HG03045 (cell line): ENCODE data around the gene SLIT3.

ENCODE experiments used
- ATAC-seq: cut with Tn5 transposase; IDR thresholded peaks from one replicate; pipeline ENCODE4 v1.9.1; 2021; ENCODE audit warnings: mild to moderate bottlenecking, moderate library complexity; ENCODE audit not compliant: unreplicated experiment

SLIT3 gene

DNA sequence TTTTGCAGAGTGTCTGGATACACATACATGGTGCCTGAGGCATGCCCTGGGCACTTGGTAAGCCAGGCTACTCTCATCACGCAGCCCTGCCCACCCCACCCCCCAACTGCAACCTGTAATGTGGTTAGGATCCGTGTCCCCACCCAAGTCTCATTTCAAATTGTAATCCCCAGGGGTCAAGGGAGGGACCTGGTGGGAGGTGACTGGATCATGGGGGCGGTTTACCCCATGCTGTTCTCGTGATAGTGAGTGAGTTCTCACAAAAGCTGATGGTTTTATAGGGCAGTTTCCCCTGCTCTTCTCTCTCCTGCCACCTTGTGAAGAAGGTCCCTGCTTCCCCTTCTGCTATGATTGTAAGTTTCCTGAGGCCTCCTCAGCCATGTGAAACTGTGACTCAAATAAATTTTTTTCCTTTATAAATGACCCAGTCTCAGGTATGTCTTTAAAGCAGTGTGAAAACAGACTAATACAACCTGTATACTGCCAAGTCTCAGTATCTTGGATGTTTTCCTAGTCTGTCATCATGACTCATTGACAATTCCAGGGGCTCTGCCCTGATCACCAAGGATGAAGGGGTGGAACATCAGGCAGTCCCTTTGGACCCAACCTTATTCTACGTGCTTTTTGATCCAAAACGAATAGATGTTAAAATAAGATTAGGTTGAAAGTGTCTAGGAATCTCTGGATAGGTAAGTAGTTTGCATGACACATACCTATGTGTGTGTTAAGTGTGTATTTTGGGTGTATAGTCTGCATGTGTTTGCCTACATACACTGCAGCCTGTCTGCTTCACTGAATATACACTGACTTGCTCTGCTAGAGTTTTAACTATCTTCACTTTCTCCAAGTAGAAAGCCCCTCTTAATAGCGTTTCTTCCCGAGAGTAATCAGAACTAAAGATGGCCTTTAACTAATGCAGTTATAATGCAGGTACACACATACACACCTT, 293.8 kb downstream of the SLIT3 start:
- ATAC-seq, result no peak

DNA sequence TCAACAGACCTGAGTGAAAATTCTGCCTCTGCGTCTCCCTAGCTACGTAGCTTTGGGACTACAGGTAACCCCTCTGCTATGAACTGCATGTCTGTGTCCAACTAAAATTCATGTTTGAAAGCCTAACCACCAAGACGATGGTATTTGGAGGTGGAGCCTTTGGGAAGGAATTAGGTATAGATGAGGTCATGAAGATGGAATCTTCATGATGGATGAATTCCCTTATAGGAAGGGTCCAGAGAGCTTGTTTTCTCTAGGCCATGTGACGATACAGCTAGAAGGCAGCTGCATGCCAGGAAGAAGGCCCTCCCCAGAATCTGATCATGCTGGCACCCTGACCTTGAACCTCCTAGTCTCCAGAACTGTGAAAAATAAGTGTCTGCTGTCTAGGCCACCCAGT, 296.4 kb downstream of the SLIT3 start:
- no peak for ATAC-seq

DNA sequence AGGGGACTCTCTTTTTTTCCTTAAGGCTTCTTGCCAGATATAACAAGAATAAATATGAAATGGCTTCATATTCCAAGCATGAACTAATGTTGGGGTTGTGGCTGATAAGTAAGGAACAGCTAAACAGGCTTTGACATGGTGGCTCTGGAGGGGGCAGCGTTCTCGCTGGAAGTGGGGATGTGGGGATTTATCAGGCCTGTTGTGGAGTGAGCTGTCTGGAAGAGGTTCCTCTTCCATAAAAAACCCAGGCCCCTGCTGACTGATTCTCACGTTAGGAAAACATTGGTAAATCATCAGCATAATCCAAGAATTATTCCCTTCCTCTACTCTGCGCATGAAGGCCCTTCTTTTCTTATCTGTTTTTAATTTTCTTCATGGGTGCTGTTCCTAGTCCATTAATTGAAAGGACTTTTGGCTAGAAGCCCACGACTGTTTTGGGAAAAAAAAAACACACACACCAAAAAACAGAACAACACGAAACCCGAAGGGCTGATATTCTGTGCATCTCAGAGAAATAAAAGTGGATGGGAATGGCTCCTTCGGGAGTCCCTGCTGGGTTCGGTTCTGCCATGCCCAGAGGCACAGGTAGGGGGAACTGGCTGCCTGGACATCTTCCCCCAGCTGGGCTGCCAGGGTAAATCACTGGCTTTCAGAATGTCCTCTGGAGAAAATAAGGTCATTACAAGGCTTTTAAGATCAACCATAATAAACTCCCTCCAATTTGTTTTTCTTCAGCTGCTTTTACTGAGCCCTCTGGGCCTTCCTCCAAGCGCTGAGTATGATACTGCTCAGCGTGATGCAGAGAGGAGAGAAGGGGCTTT, 297.0 kb downstream of the SLIT3 start:
- ATAC-seq, result no peak

DNA sequence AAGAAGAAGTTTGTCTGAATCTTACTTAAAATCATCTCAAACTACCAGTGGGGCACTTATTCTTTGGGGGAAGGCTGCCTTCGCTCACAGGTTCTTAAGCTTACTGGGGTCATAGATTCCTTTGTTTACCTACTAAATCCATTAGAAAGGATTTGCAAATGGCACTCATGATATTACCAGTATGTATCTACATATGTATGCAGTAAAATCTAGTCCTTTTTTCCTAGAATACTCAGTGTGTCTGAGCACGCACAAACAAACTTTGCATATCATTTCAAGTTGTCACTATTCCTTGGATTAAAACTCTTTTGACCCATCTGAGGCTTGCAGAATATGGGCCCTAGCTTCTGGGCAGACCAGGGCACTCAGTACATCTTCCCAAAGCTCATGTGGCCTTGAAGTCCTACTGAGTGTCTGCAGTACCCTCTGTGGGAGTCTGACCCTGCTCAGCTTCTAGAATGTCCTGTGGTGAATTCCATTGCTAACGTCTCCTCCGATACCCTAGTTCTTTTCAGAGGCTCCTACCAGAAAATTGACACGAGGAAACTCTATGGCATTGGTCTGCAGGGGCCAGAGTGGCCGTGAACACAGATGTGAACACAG, 297.9 kb downstream of the SLIT3 start:
- ATAC-seq, result no peak

DNA sequence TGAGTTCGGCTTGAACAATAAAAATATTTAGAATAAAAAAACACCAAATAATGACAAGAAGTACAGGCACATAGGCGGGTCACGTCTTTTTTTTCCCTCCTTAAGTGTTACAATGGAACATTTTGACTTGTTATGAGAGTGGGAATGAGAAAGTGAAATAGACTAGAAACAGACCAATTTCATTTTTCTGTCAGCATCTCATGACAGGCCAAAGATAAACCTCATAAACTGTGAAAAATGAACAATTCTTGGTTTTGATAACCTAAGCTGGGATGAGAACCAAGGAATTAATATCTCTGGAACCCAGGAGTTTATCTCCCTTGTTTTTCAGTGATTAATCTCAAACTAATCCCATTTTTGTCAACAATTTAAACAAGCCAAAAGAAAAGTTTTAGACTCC, 299.5 kb downstream of the SLIT3 start:
- ATAC-seq, result no peak

DNA sequence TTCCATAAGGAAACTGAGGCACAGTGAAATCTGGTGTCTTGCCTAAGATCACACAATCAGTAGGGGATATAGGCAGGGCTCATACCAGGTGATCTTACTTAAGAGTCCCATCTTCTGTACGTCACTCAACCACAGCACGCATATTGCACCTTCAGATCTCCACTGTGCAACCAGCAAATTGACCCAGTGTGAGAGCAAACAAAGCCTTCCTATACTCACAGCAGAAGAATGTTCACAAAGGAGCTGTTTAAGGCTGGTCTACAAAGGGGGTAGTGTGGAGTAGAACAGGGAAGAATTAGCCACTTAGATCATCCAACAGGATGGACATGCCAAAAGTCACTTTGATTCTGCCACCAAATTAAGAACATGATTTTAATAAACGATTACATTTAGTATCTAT, 305.9 kb downstream of the SLIT3 start:
- ATAC-seq, result no peak

DNA sequence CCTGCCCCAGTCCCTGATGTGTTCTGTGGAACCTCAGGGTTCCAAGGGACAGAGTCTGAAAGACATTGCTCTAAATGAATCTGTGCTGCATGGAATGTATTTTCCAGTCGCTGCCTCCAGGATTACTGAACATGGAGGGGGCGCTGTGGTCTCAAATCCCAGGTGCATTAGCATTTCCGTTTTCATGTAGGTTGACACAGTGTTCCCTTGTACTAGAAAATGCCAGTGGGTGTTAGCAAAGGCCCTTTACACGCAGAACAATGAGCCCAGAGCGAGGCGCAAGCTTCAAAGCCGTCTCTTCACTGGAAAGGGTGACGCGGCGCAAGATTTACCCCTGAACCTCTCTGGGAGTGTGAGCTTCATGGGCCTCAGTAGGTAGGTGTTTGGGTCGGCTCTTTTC, 308.3 kb downstream of the SLIT3 start:
- ATAC-seq, result no peak

DNA sequence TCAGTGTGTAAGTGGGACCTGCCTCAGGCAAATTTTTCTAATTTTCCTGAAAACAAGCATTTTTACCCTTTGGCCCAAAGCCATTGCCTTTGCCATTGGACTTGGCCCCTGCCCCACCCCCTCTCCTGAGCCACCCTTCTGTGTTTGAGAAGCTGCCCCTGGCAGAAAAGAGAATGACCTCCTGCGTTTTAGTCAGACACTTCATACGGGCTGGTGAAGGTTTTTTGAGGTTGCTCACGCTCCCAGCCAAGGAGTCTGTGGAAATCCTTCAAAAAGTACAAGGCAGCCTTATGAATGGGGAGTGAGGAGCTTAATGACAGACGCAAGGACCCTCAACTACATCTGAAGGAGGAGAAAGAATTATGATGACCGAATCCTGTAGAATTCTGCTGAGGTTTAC, 308.9 kb downstream of the SLIT3 start:
- ATAC-seq, result no peak

DNA sequence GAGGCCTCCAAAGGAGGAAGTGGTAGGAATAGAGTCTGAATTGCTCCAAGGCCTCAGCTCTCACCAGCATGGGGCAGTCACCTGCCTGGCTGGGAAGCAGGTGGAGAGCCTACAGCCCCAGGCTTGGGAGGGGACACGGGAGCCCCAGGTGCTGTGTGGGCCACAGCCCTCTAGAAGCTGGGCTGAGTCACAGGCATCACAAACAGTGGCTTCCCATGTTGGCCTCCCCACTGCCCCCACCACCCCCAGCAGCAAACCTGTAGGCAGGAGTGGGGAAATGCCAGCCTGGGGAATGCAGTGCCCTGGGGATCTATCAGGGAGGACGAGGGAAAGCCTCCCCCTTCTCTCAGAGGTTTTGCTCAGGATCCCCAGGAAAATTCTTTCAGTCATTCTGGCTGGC, 309.6 kb downstream of the SLIT3 start:
- no peak for ATAC-seq

DNA sequence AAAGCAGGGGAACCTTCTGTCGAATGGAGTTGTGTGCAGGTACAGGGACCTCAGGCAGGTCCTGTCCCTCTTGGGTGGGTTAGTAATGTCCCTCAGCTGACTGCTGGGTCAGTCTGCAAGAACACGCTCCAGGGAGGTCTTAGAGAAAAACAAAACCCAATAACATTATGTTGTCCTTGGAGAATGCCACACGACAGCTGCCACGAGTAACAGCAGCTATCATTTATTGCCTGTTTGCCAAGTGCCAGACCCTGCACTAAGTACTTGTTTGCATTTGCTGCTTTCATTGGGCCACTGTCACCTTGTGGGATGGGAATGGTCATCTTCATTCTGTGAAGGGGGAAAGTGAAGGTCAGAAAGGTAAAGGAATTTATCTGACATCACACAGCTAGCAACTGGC, 310.3 kb downstream of the SLIT3 start:
- ATAC-seq, result no peak

DNA sequence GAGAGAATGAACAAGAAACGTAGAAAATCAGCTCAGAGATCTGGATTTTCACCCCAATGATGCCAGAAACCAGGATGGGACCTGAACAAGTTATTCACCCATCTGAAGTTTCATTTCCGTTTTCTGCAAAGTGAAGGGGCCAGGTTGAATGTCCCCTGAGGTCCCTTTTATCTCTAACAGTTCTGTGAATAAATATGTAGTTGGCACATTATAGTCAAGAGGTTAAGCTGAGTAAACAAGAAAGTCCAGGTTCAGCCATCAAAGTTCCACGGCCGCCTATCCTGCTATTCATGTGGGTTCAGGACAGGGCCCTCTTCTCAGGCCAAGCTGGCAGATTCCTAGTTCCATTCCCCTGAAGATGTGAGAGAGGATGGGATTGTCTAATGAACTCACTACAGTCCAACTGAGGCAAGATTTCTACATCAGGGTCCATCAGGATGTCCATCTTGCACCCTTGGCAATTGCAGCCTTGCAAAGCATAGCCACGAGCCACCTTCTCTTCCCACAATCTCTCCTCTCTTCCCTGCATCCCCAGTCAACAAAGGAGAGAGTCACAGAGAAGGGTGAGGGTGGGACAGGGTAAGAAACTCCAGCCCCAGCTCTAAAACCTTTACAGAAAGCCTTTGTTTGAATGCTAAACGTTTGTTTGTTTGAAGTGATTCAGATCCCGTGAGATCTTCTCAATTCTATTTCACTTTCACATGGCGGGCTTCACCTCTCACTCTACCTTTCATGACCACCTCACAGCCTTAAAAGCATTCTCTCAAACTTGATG, 311.0 kb downstream of the SLIT3 start:
- ATAC-seq, result no peak

DNA sequence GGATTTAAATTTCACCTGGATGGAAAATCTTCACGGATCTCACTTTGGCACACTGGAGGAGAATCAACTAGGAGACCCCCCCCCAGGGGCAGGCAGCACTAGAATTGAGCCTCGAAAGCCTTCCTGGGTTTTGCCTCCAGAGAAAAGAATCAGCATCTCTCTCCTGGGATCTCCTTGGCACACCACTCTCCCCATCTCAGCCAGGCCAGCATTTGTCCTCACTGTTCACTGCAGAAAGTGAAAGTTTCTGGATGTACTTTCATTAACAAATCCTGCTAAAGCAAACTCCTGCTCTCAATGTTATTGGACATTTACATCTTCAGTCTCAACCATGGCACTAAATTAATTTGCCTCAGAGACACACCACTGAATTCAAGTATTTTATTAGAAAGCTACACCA, 312.2 kb downstream of the SLIT3 start:
- ATAC-seq, result no peak

DNA sequence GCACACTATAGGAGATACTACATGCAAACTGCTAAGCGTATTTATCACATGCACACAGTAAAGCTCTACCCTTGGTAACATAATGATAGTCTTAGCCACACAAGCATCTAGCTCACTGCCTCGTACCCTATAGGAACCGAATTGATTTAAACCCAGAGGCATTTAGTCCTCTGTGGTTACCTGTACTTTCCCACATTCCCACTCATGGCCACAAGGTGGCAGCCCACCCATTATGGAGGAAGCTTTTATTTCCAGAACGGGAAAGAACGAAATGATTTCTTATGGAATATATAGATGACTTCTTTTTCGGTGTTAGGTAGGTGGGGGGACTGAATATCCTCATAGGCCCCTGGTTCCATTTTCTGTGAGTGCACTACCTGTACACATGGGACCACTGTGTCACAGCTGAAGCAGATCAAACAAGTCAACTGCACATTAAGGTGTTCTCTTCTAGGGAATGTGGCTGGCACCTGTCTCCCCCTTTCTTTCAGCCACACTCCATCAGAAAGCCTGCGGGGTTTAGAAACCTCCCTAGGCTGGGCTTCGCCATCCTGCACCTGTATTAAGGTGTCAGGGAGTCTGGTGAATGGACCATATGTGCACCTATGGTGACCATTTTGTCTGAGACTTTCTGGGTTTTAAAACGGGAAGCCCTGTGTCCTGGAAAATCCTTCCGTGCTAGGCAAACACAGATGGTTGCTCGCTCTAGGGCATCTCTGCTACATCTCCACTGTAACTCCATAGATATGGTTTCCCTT, 313.2 kb downstream of the SLIT3 start:
- no peak for ATAC-seq

DNA sequence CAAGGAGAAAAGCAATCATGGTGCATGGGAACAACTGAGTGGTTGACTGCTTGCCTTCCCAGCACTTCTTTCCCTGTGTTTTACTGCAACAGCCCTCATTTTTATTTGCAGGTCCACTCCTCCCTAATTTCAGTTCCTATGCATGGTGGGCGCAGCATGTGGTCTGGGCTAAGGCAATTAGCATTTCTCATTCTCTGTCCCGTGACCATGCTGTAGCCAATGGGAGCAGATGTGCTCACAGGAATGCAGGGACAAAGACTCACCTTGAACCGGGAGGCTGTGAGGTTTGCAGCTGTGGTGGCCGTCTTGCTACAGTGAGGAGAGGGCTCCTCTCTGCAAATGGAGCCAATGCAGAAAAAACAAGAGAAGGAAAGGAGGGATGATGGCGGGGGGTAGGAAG, 315.5 kb downstream of the SLIT3 start:
- ATAC-seq, result no peak

DNA sequence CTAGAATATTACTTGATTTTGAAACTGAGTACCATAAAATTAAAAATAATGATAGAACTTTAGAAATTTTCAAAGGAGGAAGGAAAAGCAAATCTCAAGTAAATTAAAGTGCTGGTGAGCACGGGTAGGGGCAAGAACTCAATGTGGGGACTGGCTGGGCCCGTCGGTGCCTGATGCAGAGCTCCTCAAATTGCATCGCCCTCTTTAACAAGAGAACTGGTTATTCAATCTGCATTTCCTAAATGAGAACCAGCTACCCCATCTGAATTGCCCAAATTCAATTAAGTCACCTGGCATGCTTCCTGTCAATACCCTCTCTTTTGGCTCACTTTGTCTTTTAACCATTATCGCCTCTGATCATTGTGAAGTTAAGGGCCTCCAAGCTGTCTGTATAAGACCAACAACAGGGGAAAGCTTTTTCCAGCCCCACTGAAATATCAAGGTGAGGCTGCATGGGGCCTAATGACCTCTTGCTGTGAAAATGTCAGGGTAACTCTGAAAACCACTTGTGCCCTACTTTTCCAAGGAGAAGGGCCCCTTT, 316.7 kb downstream of the SLIT3 start:
- ATAC-seq, result no peak

DNA sequence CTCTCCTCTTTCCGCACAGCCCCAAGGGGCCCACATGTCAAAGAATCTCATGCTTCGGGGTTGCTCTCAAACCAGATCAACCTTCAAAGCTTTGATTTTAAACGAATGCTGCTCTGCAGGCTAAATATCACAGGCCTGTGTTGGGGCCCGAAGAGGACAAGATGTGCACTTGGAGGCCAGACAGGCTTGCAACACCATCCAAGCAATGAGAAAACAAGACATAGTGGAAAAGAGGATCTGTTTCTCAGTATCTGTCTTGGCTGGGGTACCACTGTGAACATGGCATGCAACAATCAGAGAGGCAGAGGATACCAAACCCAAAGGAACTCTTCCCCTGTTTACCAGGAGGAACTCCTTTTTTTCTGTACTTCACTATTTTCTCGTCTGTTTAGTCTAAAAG, 321.8 kb downstream of the SLIT3 start:
- ATAC-seq, result no peak

DNA sequence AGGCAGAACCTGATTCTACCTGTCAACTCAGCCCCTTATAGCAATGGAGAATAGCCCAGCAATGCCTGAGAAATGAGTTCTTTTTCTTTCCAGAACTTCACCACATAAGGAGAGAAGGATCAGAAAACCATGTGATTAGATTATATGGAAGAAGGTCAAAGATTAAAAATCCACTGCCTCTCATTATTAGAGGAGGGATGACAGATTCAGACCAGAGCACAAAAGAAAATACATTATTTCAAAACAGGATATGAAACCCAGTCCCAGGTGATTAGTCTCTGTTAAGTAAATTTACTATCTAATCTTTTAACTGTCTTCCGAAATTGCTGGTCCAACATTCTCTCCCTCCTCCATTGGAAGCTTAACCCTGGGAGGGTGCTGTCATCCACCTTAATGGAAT, 322.4 kb downstream of the SLIT3 start:
- ATAC-seq, result no peak

DNA sequence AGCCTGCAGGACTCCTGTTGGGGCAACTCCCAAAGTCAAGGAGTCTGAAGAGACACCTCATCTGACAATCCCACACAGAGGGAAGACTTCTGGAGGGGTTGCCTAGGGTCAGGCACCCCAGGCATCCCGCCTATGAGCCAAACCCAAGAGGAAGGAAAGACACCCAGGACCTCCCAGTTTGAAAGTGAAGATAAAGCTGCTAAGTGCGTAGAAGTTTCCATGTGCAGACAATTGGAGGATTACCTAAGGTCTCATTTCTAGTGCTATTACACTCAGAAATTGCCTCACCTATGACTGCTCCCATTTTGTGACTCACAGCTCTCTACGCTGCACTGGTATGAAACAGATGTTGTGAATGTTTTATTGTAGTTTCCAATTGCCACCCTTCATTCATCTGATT, 322.9 kb downstream of the SLIT3 start:
- ATAC-seq, result no peak

DNA sequence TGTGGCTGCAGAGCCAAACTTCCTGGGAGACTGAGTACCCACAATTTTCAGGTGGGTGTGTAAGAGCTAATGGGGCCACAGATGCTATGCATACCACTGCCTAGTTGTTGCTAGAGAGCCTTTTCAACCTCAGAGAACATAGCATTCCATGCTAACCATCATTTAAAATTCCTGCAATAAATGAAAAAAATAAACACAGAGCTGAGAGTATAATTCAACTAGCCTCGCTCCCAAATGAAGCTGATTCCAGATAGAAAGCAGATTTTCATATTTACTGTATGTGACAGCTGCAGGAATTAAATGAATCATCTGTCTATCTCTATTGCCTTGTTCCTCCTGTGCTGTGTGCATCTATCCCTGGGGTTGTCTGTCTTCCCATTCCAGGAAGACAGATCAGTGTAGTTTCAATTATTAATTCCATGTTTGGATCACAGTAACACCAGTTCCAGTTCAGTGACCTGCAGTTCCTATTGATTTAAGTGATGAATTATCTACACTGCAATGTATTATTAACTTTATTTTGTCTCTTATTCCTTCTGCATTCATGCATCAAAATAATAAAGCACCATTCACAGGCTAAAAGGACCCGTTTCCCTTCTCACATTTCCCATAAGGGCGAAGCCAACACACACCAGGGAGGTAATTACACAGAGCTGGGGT, 324.5 kb downstream of the SLIT3 start:
- no peak for ATAC-seq
